HG02763 (cell line): ENCODE measurements around the gene PITRM1.

Experiments
- ATAC-seq: cut with Tn5 transposase; IDR thresholded peaks from one replicate; pipeline ENCODE4 v1.9.1; 2021; ENCODE audit warnings: mild to moderate bottlenecking, moderate library complexity; ENCODE audit not compliant: unreplicated experiment

The PITRM1 gene

GRCh38 chr10:3141351-3142005 is 31.1 kb downstream of the PITRM1 start:
- ATAC-seq = no peak

GRCh38 chr10:3140280-3140679 is 32.3 kb downstream of the PITRM1 start:
- no peak for ATAC-seq

GRCh38 chr10:3139216-3139910 is 33.2 kb downstream of the PITRM1 start:
- ATAC-seq = no peak

GRCh38 chr10:3137958-3138726 is 34.4 kb downstream of the PITRM1 start:
- no peak for ATAC-seq

GRCh38 chr10:3136763-3137611 is 35.6 kb downstream of the PITRM1 start:
- ATAC-seq = no peak

- no peak for ATAC-seq
Observed at GRCh38 chr10:3136336-3136735, 36.2 kb downstream of the PITRM1 start.

GRCh38 chr10:3135006-3135405 is 37.6 kb downstream of the PITRM1 start:
- ATAC-seq = no peak

GRCh38 chr10:3133948-3134347 is 38.6 kb downstream of the PITRM1 start:
- no peak for ATAC-seq

- ATAC-seq = no peak
Observed at GRCh38 chr10:3132036-3133025, 40.3 kb downstream of the PITRM1 start.

- ATAC-seq = no peak
Observed at GRCh38 chr10:3131098-3131497, 41.5 kb downstream of the PITRM1 start.

- no peak for ATAC-seq
Observed at GRCh38 chr10:3129581-3130340, 42.8 kb downstream of the PITRM1 start.

GRCh38 chr10:3128379-3129130 is 44.0 kb downstream of the PITRM1 start:
- no peak for ATAC-seq

GRCh38 chr10:3127921-3128320 is 44.7 kb downstream of the PITRM1 start:
- ATAC-seq = no peak

GRCh38 chr10:3126741-3127346 is 45.7 kb downstream of the PITRM1 start:
- no peak for ATAC-seq

GRCh38 chr10:3126249-3126648 is 46.3 kb downstream of the PITRM1 start:
- no peak for ATAC-seq

GRCh38 chr10:3125527-3126170 is 46.9 kb downstream of the PITRM1 start:
- no peak for ATAC-seq

- ATAC-seq = no peak
Observed at GRCh38 chr10:3124412-3125175, 48.0 kb downstream of the PITRM1 start.
